K562 (cell line): Measurements from ENCODE around the gene LY6G6D. TPM values are rescaled to one million over a fixed set of nuclear protein-coding genes. Genes with fewer than 3 reads are reported as not detected.

Source experiments
- MCM3 ChIP-seq: fragments of 450-650 bp; IDR thresholded peaks from 2 replicates; pipeline ENCODE4 v1.6.1; 2016
- MGA ChIP-seq: fragments of 450-650 bp; IDR thresholded peaks from 2 replicates; pipeline ENCODE4 v1.6.1; 2016; ENCODE audit warnings: mild to moderate bottlenecking, moderate library complexity
- OTX1 ChIP-seq: fragments of 450-650 bp; formaldehyde crosslinking; IDR thresholded peaks from 2 replicates; pipeline ENCODE4 v1.4.0; 2022; ENCODE audit warnings: mild to moderate bottlenecking
- SPI1 ChIP-seq: IDR thresholded peaks from 2 replicates; pipeline ENCODE4 v1.6.1; 2011; ENCODE audit warnings: low read depth, low read length, control low read depth, borderline replicate concordance
- polyA plus RNA-seq, 8 experiments: library from polyadenylated mRNA; depleted of rRNA in 4 of 8; stranded (reverse) in 5 of 8; unstranded in 3 of 8; fragments of >200 nt; fragmentation: Nextera tagmentation in 2 of 8; fragmentation: Illumina TruSeq in 1 of 8; extraction: Ambion mirVana in 2 of 8; extraction: Trizol in 1 of 8; gene quantifications; 2 replicates each; pipeline versions ENCODE4 v1.2.1 to v1.2.3, GENCODE V29; 2011 to 2014; ENCODE audit warnings: inconsistent platforms in 1 of 8, missing spikeins in 1 of 8
- total RNA-seq, 7 experiments: library from RNA; depleted of rRNA in 6 of 7; stranded (reverse); fragments of >200 nt in 6 of 7; fragmentation: Illumina TruSeq in 2 of 7; extraction: Trizol in 2 of 7; gene quantifications; 2 replicates each; pipeline versions ENCODE4 v1.2.1 to v1.2.3, GENCODE V29; 2011 to 2021; ENCODE audit warnings: low replicate concordance in 1 of 7

The LY6G6D gene
- total and polyA plus RNA-seq, 9 of the 15 experiments (the other 6 are each of a cell fraction or from before 2014, with no cell fraction given), result 0.30 to 0.38 TPM; not detected in 7

- TF ChIP-seq MGA (no peak), OTX1 (CRISPR knock-in tag) (no peak), MCM3 (no peak), SPI1 (peak; percentile 69)
These were observed 34.7 kb upstream of the LY6G6D start, which contains the start of gene LY6G5C (continued) for GRCh38 chr6:31680226-31681134.
